ENCODE data around the gene LAMA5.

- TF ChIP-seq CTCF (IDR thresholded peaks at IDR 0.05) (no peak), EP300 (IDR thresholded peaks at IDR 0.05) (no peak)
These were observed 47.7 kb downstream of the LAMA5 start for GRCh38 chr20:62319346-62319909.

Data from sigmoid colon (tissue), 4 donors.